MM.1S (cell line): Measurements from ENCODE around the gene PDZRN3.

Experiments used
- CTCF ChIP-seq: fragments of 300-600 bp; sonication (generic); IDR thresholded peaks from 2 replicates; pipeline ENCODE4 v1.5.1; 2016; ENCODE audit warnings: antibody characterized with exemption, low read length, mixed read lengths
- EZH2 ChIP-seq: fragments of 300-600 bp; sonication (generic); optimal IDR thresholded peaks from 2 replicates; pipeline ENCODE3; 2017; ENCODE audit warnings: low read depth, mild to moderate bottlenecking, antibody characterized with exemption, low read length, mixed read lengths

DNA sequence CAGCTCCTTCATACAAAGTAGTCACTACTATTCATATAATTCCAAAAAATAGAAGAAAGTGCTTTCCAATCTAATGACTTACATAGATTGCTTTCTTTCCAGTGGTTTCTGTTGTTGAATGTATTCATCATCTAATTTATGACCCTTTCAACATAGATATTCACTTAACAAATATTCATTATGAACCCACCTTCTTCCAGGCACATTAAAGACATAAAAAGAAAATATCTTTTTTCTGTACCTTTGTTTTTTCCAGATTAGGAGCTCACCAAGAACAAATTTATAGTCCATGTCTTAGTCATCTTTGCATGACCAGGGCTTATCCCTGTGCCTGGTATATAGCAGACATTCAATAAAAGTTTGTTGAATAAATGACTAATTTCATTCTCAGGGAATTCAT is 32.4 kb upstream of the PDZRN3 start:
- no peak for TF ChIP-seq CTCF
- no peak for TF ChIP-seq EZH2
